ENCODE data around the gene PHC2.
"Not testable (repeated sequence)": the region's sequence is repeated elsewhere in the genome, so short reads cannot be mapped to it uniquely, and the experiment has no call there.

Gene PHC2

GRCh38 chr1:33309351-33309750, 121.5 kb downstream of the PHC2 start:
- not testable (repeated sequence) for DNase-seq

- no peak for DNase-seq
Measured at GRCh38 chr1:33307494-33307864, 123.4 kb downstream of the PHC2 start.

GRCh38 chr1:33306653-33307493, 124.0 kb downstream of the PHC2 start:
- no peak for DNase-seq

GRCh38 chr1:33305816-33306652, 124.9 kb downstream of the PHC2 start:
- no peak for DNase-seq

GRCh38 chr1:33305016-33305415, 125.9 kb downstream of the PHC2 start:
- DNase-seq, result no peak

GRCh38 chr1:33302325-33302724, 128.6 kb downstream of the PHC2 start:
- peak; percentile 19 for DNase-seq

- DNase-seq, result no peak
Measured at GRCh38 chr1:33301273-33301984, 129.5 kb downstream of the PHC2 start.

GRCh38 chr1:33300673-33301072, 130.2 kb downstream of the PHC2 start:
- DNase-seq, result no peak

GRCh38 chr1:33299461-33300155, 131.3 kb downstream of the PHC2 start:
- no peak for DNase-seq

GRCh38 chr1:33298623-33299277, 132.1 kb downstream of the PHC2 start:
- peak; percentile 64 for DNase-seq

GRCh38 chr1:33297911-33298622, 132.8 kb downstream of the PHC2 start:
- no peak for DNase-seq

- no peak for DNase-seq
Measured at GRCh38 chr1:33296824-33297223, 134.1 kb downstream of the PHC2 start.

- no peak for DNase-seq
Measured at GRCh38 chr1:33296082-33296458, 134.8 kb downstream of the PHC2 start.

GRCh38 chr1:33295450-33296081, 135.3 kb downstream of the PHC2 start:
- DNase-seq, result peak; percentile 87

GRCh38 chr1:33295023-33295422, 135.9 kb downstream of the PHC2 start:
- no peak for DNase-seq

GRCh38 chr1:33294071-33295010, 136.6 kb downstream of the PHC2 start:
- DNase-seq, result no peak

GRCh38 chr1:33292726-33293340, 138.1 kb downstream of the PHC2 start:
- no peak for DNase-seq

- not testable (repeated sequence) for DNase-seq
Measured at GRCh38 chr1:33290615-33291014, 140.3 kb downstream of the PHC2 start.

GRCh38 chr1:33289858-33290154, 141.1 kb downstream of the PHC2 start:
- no peak for DNase-seq
